Dermis microvascular lymphatic vessel endothelial cell (primary cell): ENCODE results near the gene TLE3. TPM values are rescaled to one million over a fixed set of nuclear protein-coding genes. Genes with fewer than 3 reads are reported as not detected.

Experiments
- DNase-seq, 2 donors: peaks; one replicate each; pipeline versions ENCODE4 v3.0.0 to v3.0.0-alpha.2; 2010; ENCODE audit warnings: low read depth in 2 of 2
- total RNA-seq: library from RNA; depleted of rRNA; stranded (reverse); fragments of >200 nt; gene quantifications from 2 replicates; pipeline ENCODE4 v1.2.1, GENCODE V29; 2014

TLE3 gene
- total RNA-seq, 1 donor from 2014 or later, result 11.4 TPM

DNA sequence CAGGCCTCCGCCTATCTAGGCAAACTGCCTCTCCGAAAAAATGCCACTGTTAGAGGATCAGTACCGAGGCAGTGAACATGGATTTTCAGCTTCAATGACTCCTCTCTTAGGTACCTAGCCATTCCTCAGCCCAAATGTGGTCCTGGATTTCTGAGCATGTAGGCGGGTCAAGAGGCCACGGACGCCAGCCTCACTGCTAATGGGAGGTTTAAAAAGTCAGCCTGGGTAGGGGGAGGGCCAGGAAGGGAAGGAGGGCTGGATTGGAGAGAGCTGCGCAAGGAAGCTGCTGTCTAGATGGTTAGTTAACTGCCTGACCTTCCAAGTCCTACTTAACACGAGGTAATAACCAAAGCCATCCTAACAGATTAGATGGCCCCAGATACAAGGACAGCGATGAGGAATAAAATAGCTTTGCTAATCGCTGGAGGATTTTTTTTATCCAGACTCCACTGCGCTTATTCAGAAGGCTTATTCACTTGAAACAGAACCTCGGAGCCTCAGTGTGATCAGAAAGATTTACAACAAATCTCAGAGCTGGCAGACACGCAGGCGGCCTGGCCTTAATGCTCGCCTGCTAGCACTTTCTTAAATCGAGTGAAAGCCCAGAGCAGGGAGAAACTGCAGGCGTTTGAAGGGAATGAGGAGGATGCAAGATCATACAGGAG is 34.3 kb downstream of the TLE3 start:
- DNase-seq, result no peak

DNA sequence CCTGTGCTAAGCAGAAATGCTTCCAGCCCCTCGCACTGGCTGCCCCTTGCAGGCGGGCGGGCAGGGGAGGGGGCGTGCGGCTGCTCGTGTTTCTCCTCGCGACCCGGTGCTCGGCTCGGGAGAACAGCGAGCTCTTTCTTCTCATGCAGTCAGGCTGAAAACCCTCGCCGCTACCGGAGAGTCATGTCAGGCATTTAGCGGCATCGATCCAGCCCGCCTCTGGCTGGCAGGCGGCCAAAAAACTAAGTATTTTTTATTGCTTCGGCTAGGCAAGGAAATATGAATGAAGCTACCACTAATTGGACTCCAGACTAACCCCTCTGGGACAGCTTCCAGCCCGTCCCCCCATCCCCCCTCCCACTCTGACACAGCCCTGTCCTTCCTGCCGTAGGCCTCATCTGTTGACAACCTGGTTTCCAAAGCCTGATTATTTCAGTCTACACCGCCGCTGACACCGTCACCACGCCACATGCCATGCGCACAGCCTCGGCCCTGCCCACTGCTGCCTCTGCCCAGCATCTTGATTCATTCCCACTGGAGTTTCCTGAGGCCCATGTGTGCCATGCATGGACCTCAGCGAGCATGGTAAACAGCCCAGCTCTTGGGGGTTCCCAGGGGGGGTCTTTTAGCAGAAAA is 35.3 kb downstream of the TLE3 start:
- DNase-seq, result peak; percentile 93 to 95

DNA sequence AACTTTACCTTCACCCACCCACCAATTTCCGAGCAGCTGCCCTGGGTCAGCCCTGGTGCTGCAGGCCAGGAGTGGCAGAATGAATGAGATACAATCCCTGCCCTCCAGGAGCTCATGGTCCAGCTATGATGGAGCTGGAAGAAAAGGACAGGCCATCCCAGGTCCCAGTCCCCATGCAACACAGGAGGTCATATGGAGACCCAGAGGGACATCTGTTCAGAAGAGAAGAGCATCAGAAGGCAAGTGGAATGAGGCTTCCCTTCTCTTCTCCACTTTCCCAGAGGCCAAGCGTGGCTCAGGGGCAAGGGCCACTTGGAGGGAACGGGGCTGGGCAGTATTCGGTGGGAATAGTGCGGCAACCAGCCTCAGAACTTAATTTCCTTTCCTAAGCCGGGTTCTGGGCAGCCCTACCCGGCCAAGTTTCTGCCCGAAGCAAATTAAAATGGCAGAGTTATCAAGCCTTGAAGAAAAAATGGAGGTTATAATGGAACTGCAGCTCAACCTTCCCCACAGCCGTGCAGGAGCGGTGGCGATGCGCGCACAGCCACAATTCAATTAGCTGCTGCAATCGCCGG is 35.9 kb downstream of the TLE3 start:
- DNase-seq, result no peak

DNA sequence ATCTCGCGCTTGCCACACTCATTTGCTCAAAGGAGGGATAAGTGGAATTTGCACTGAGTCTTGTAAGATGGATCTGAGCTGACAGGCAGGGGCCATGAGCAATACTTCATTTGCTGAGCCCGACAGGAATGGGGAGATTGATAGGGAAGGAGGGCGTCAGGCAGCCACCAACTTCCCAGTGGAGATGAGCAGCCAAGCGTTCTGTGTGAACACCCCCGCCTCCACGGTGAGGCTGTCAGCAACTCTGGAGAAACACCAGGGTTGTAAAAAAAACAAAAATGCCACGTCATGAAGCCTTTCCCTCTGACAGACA is 36.8 kb downstream of the TLE3 start:
- DNase-seq, result no peak

DNA sequence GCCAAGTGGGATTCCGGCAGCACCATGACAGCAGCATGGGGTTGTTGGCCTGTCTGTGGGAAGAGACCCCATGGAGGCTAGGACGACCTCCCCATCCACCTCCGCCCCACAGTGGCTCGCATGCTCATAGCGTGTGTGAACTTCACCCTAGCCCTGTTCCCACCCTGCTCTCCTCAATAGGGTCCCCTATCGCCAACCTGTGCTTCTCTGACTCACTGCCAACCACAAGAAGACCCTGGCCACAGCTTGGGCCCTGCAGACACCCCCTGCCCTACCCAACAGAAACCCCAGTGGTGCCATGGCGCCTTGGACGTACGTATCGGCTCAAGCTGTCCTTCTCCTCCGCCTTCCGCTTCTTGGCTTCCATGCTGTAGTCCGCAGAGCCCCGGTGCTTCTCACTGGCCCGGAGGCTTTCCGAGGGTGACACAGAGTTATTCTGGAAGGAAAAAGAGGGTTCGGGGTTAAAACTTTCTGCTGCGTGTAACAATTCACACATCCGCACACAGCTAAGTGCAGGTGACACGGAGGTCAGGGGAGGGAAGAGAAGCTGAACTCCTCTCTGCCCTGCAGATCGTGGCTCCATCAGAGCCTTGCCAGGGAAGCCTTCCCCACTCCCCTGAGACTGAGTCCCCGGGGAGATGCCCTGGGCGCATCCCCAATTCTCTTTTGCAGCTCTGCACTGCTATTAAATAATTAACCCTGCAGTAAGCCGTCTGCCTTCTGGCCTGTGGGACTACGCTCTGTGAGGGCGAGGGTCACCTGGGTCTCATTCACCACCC is 37.3 kb downstream of the TLE3 start:
- DNase-seq, result no peak

DNA sequence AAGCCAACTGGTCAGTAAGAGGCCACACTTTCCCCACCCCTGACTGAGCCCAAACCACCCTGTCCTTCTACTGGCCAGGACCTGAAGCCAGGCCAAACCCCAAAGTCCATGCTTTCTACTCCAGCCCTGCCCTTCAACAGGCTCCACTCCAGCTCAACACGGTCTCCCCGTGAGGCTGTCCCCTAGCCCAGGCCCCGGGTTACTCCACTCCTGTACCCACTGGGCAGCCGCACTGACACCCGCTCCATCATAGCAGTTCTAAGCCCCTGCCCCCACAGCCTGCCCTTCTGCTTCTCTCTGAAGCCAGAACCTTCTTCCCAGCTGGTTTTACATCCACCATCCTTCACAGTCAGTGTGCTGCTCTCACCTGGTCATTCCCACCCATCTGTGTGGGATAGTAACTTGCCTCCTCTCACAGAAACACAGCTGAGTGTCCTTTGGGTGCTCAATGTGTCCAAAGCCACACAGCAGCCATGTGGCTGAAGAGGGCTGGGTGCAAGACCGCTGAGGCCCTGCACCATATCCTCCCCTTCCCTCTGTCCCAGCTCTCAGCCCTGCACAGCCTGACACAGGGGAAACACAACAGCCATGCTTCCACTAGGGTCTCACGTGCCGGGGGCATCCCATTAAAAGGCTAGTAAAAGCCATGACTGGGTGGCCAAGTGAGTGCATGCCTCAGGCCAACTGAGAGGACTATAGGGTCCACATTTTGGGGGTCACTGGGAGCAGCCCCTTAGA is 38.1 kb downstream of the TLE3 start:
- DNase-seq, result no peak

DNA sequence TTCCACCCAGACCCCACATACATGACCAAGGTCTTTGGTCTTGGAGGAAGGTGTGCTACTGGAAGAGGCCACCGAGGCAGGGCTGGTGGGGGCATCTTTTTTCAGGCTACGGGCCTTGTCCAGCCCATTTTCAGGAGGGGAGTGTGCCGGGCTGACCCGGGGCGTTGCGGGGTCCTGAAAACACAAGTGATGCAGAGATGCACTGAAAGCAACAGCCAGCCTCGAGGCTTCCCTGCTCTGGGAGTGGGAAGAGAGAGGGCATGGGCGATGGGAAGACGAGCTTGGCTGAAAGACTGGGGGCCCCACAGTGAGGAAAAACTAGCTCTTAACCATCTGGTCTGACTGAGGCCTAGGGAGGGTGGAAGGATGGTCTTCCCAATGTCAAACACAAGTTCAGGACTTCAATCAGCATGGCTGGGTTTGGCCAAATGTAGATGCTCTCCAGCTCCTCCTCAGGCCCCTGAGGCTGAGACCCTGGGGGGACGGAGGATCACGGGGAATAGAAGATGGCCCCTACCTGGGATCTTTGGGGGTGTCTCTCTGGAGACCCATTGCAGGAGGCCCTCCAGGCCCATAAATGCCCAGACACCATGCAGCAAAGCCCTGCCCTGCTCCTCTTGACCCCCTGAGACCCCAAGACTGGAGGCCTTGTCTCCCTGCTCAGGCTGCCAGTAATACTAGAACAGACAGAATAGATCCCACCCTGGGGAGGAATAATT is 38.9 kb downstream of the TLE3 start:
- DNase-seq, result no peak

DNA sequence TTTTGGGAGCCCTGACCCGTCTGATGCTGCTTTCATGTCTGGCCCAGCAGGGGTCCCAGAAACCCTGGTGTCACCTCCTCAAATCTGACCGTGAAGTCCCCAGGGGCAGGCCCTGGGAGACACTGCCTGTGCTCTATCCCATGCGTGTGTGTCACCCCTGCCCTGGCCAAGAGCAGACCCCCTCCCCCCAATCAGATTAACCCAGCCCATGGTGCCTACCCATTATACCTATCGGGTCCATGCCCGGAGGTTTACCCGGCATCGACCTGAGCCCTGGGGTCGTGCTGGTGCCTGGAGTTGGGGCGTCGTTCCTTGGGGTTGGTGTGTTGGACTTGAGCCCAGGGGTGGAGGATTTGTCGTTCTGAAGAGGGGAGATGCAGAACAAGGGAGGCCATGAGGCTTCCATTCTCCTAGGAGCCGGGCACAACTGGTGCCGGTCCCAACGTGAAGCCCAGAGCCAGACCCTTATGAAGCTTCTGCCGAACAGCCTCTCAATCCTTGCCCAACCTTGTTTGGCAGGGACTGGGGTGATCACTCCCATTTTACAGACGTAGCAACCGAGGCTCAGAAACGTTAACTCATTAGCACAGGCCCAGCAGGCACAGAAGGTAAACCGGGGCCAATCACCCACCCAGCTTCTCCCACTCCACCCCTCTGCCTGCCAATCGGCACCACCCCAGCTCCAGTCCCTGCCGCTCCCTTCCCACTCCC is 39.6 kb downstream of the TLE3 start:
- DNase-seq, result no peak

DNA sequence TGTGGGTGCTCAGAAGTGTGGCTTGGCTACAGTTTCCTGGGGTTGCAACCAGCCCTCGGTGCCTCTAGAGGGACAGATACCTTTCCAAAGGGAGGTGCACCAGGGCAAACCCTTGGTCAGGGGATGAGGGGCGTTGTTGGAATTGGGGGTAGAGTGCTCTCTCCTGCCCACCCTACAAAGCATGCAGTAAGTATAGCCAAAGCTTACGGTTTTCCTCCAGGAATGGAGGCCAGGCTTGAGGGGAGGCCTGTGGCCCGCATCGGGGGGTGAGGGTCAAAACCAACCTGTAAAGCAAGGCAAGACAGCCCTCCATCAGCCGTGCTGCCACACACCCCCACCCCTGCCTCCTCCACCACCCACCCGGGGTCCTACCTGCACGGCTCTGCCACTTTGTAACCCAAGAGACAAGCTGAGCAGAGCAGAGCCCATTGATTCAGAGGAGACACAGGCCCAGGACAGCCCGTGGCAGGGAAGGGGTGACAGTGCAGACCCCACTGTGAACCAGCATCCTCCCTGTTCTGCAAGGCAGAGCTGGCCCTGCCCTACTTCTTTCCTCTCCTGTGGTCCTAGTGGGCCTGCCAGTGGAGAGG is 41.5 kb downstream of the TLE3 start:
- no peak for DNase-seq

DNA sequence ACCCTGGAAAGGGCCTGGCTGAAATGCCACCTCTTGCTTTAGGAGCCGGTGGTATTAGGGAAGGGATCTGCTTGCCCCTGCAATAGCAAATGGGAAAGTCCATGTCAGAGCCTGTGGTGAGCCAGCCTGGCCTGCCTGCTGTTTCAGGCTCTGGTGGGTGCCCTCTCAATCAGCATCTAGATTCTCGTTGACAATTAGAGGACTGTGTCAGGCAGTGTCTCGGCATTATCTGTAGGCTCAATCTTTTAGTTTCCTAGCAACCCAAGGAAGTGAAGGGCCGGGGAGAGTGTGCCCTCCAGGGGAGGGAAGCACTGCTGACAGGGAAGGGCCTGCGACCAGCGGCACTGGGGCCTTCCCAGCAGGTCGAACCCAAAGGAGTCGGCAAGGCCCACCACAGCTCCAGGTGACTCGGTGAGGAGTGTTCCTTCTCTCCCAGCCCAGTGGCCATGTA is 42.1 kb downstream of the TLE3 start:
- no peak for DNase-seq

DNA sequence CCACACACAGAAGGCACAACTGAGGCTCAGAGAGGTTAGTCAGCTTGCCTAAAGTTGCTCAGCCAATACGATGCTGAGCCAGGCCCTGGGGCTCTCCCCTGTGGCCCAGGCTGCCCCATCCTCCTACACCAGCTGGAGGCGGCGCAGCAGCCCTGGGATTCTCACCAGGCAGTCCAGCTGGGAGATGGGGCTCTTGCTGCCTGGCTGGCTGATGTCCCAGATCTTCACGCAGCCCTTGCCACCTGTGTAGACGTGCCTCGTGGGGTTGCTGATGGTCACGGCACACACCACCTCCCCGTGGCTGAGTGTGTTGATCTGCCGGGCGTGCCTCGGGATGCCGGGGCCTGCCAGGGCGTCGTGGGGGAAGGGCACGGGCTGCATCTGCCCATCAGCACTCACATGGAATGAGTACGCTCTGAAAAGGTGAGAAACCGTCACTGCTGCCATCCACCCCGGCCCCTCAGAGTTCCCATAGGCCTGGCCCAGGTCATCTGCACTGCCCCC is 42.8 kb downstream of the TLE3 start:
- DNase-seq, result no peak

DNA sequence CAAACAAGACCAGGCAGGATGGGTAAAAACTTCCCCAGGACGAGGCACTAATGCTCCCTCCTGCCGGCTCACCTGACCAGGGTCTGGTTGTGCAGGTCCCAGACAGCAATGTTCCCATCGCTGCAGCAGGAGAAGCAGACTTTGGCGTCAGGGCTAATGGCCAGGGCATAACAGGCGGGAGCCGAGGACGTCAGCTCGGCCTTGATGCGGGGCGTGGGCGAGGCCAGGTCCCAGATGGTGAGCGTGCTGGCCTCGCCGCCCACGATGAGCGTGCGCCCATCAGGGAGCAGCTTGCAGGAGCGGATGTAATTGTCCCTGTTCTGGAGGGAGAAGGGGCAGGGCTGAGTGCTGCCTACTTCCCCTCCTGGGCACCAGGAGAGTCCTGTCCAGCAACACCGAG is 43.4 kb downstream of the TLE3 start:
- DNase-seq, result no peak

DNA sequence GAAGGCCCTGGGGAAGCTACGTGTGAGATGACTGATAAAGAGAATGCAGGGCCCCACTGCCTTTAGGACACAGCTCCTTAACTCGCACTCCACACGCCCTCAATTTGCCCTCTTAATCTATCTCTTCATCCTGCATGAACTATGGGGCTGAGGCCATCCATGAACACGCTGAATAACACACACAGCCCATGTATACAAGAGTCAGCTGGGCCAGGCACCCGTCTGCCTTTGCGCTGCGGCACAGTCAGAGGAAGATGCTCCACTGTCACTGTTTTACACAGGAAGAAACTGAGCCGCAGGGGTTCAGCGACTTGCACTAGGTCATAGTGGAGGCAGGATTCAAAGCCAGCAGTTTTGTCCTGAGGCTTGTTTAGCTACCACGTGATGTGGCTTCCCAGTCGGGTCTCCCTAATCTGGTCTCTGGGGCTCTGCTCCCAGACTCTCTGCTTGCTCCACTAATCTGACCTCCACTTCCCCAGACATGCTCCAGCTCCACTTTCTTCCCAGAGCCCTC is 43.9 kb downstream of the TLE3 start:
- no peak for DNase-seq

DNA sequence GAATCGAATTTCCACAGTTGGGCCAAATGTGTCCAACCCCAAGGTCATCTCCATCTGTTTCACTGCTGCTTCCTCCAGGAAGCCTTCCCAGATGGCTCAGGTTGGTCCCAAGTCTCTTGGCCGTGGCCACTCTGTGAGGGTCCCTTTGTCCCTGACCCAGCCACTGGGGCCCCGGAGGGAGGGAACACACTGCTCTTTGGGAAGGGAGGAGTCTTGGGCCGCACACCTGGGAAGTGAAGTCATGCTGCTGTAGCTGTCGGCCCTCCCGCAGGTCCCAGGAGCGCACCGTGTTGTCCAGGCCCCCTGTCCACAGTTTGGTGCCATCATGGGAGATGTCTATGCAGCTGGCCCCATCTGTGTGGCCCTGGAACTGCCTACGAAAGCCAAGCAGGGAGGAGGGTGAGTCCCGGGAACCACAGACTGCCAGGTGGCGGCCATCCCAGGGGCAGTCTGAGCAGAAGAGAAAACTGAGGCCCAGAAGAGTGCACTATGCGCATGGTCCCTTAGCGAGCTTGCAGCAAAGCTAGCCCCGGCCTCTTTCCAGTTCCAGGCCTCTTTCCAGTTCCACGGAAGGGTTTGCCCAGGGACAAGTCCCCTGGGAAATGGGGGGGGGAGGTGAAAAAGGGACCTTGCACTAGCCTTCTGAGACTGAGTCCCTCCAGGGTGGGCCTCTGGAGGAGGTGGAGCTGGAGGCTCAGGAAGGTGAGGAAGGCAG is 44.6 kb downstream of the TLE3 start:
- DNase-seq, result no peak

DNA sequence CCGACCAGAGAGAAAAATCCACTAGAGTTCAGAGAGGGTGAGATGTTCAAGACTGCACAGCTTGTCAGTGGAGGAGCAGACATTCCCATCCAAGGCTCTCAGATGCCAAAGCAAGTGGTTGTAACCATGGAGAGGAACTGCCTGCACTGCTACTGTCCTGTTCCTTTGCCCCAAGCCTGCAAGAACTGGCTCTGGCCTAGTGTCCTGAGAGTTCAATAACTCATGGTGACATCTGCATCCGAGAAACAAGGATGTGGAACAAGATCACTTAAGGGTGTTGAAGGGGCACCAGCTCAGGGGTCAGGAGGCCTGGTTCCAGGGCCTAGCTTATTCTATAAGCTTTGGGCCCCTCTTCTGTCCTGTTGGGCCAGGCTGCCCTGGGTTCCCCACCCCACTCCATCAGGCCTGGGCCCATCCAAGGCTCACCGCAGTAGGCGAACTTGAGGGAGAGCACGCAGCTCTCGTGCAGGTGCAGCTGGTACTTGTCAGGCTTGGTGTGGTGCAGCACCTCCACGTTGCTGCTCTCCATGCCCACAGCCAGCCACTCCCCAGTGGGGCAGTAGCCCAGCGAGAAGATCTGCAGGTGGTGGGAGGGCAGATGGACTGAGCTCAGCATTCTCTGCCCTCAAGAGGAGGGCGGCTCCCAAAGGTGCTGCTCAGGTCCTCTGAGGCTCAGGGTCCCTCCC is 45.6 kb downstream of the TLE3 start:
- no peak for DNase-seq

DNA sequence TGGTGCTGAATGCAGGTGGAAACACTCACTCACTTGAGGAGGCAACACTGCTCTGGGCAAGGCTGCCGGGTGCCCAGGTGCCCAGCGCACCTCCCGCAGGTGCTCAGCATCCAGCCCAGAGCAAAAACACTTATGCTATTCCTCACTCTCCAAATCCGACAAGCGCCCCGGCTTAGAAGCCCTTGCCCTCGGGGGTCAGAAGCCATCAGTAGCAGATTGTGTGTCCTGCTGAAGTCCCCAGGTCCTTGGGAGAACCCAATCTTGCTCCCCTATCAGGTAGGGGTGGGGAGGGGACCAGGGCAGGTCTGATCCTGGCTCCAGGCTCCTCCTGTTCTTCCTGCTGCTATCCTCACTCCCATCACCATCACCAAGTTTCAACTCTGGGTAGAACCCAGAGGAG is 46.7 kb downstream of the TLE3 start:
- no peak for DNase-seq

DNA sequence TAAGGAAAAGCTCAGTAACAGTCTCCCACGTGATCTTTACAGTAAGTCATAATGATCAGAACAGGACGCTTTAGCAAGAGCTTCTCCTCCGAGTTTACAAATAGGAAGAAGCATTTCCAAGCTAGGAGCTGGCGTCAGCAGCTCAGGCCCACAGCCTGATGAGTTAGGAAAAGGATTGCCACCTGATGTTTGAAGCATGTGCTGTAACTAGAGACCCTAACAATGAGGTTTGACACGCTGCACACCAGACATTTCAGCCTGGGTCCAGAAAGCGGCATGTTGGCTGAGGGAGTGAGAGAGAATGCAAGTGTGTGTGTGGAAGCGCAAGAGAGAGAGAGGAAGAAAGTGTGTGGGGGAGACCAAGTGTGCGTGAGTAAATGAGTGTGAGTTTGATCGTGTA is 47.3 kb downstream of the TLE3 start:
- DNase-seq, result no peak

DNA sequence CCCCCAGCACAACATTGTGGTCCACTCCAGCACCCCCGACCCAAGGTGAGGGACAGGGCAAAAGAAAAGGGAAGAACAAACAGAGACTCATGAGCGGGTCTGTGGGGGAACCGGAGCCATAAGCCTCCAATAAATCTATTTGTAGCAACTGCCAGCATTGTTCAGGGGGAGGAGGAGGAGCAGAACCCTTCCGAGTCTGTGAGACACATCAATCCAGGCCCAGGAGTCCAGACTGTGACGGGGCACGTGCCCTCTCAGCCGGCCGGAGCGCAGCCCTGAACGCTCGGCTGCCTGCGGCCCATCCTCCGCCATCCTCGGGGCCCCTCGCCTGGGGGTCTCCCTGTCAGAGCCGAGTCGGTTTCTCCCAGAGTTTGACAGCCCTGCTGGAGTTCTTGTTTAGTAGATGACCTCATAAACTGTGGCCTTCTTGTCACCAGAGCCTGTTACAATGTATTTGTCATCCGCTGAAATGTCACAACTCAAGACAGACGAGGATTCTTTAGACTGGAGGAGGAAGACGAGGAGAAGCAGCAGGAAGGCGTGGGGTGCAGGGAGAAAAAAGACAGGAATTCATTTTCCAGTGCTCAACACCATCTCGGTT is 47.9 kb downstream of the TLE3 start:
- no peak for DNase-seq
